Measurements from ENCODE around the gene APBB2. TPM values are rescaled to one million over a fixed set of nuclear protein-coding genes. Genes with fewer than 3 reads are reported as not detected.

Gene APBB2
- total RNA-seq, 2 experiments from 2014 or later, result 1.5 to 1.7 TPM

GRCh38 chr4:41183021-41183553 lies 31.3 kb downstream of the APBB2 start:
- no peak overlapping the region for H3K4me3 Mint-ChIP-seq
- intact Hi-C loops (cut with micrococcal nuclease), result no loop called here
- no peak for DNase-seq
- no peaks in the 10 kb centered on the region for H3K27me3 Mint-ChIP-seq
- H3K36me3 Mint-ChIP-seq, result no peaks in the 10 kb centered on the region
- CTCF ChIA-PET, result no interaction called here
- no peaks in the 10 kb centered on the region for H3K4me1 Mint-ChIP-seq (ENCODE audit: low read depth)
- POLR2A ChIA-PET, result no interaction called here
- no peaks in the 10 kb centered on the region for H3K9me3 Mint-ChIP-seq
- no peak overlapping the region for H3K27ac Mint-ChIP-seq

GRCh38 chr4:41181037-41181436 lies 33.3 kb downstream of the APBB2 start:
- H3K27me3 Mint-ChIP-seq, result peaks cover 3% of the 10 kb centered on the region

GRCh38 chr4:41179498-41180195 lies 34.7 kb downstream of the APBB2 start:
- Mint-ChIP-seq H3K27me3 (peaks cover 3% of the 10 kb centered on the region), H3K36me3 (no peaks in the 10 kb centered on the region), H3K9me3 (no peaks in the 10 kb centered on the region), H3K27ac (no peak overlapping the region), H3K4me3 (no peak overlapping the region), H3K4me1 (ENCODE audit: low read depth) (no peaks in the 10 kb centered on the region)
- no peak for DNase-seq
- intact Hi-C loops (cut with micrococcal nuclease), result no loop called here
- ChIA-PET CTCF (no interaction called here), POLR2A (interaction anchor here (0.6 kb wide), 1 partner anchor 380 kb away, joined by 3 read pairs; no protein-coding TSS in a partner anchor)

More at GRCh38 chr4:41181037-41181436, 33.3 kb downstream of the APBB2 start:
- no peaks in the 10 kb centered on the region for H3K9me3 Mint-ChIP-seq
- ChIA-PET CTCF (no interaction called here), POLR2A (no interaction called here)
- no peak for DNase-seq
- no peaks in the 10 kb centered on the region for H3K4me1 Mint-ChIP-seq (ENCODE audit: low read depth)
- H3K4me3 Mint-ChIP-seq, result no peak overlapping the region
- no peak overlapping the region for H3K27ac Mint-ChIP-seq
- no peaks in the 10 kb centered on the region for H3K36me3 Mint-ChIP-seq
- intact Hi-C loops (cut with micrococcal nuclease), result no loop called here

- H3K4me3 Mint-ChIP-seq, result no peak overlapping the region
- intact Hi-C loops (cut with micrococcal nuclease), result no loop called here
- H3K27me3 Mint-ChIP-seq, result peaks cover 3% of the 10 kb centered on the region
- H3K36me3 Mint-ChIP-seq, result no peaks in the 10 kb centered on the region
- DNase-seq, result no peak
- no peak overlapping the region for H3K27ac Mint-ChIP-seq
- ChIA-PET POLR2A (interaction anchor here (0.6 kb wide), 1 partner anchor 379 kb away, joined by 3 read pairs; no protein-coding TSS in a partner anchor), CTCF (no interaction called here)
- no peaks in the 10 kb centered on the region for H3K9me3 Mint-ChIP-seq
- no peaks in the 10 kb centered on the region for H3K4me1 Mint-ChIP-seq (ENCODE audit: low read depth)
Measured at GRCh38 chr4:41178372-41179370, 35.7 kb downstream of the APBB2 start.

GRCh38 chr4:41177016-41177415 lies 37.3 kb downstream of the APBB2 start:
- Mint-ChIP-seq H3K4me3 (no peak overlapping the region), H3K36me3 (no peaks in the 10 kb centered on the region), H3K4me1 (ENCODE audit: low read depth) (no peaks in the 10 kb centered on the region), H3K27ac (no peak overlapping the region), H3K27me3 (peaks cover 3% of the 10 kb centered on the region), H3K9me3 (no peaks in the 10 kb centered on the region)
- intact Hi-C loops (cut with micrococcal nuclease), result no loop called here
- no peak for DNase-seq
- ChIA-PET CTCF (no interaction called here), POLR2A (no interaction called here)

GRCh38 chr4:41176340-41176739 lies 38.0 kb downstream of the APBB2 start:
- H3K9me3 Mint-ChIP-seq, result no peaks in the 10 kb centered on the region
- H3K4me1 Mint-ChIP-seq (ENCODE audit: low read depth), result no peaks in the 10 kb centered on the region
- no peak overlapping the region for H3K27ac Mint-ChIP-seq
- intact Hi-C loops (cut with micrococcal nuclease), result no loop called here
- no peaks in the 10 kb centered on the region for H3K36me3 Mint-ChIP-seq
- no peak overlapping the region for H3K4me3 Mint-ChIP-seq
- H3K27me3 Mint-ChIP-seq, result peaks cover 3% of the 10 kb centered on the region
- CTCF ChIA-PET, result interaction anchor here (0.8 kb wide), 1 partner anchor 55 kb away, joined by 3 read pairs; no protein-coding TSS in a partner anchor
- POLR2A ChIA-PET, result no interaction called here
- DNase-seq, result no peak

GRCh38 chr4:41175794-41176193 lies 38.5 kb downstream of the APBB2 start:
- Mint-ChIP-seq H3K36me3 (no peaks in the 10 kb centered on the region), H3K27ac (no peak overlapping the region), H3K27me3 (peaks cover 3% of the 10 kb centered on the region), H3K4me3 (no peak overlapping the region), H3K9me3 (no peaks in the 10 kb centered on the region), H3K4me1 (ENCODE audit: low read depth) (no peaks in the 10 kb centered on the region)
- DNase-seq, result no peak
- CTCF ChIA-PET, result interaction anchor here (0.8 kb wide), 1 partner anchor 54 kb away, joined by 3 read pairs; no protein-coding TSS in a partner anchor
- intact Hi-C loops (cut with micrococcal nuclease), result no loop called here
- POLR2A ChIA-PET, result no interaction called here

- Mint-ChIP-seq H3K36me3 (no peaks in the 10 kb centered on the region), H3K4me1 (ENCODE audit: low read depth) (no peaks in the 10 kb centered on the region), H3K27ac (no peak overlapping the region), H3K4me3 (no peak overlapping the region), H3K9me3 (no peaks in the 10 kb centered on the region), H3K27me3 (peaks cover 3% of the 10 kb centered on the region)
- intact Hi-C loops (cut with micrococcal nuclease), result no loop called here
- CTCF ChIA-PET, result no interaction called here
- no peak for DNase-seq
- POLR2A ChIA-PET, result no interaction called here
Measured at GRCh38 chr4:41174444-41174843, 39.9 kb downstream of the APBB2 start.

GRCh38 chr4:41172786-41173185 lies 41.6 kb downstream of the APBB2 start:
- POLR2A ChIA-PET, result no interaction called here
- DNase-seq, result no peak
- Mint-ChIP-seq H3K4me3 (no peak overlapping the region), H3K27me3 (peaks cover 3% of the 10 kb centered on the region), H3K27ac (no peak overlapping the region), H3K4me1 (ENCODE audit: low read depth) (no peaks in the 10 kb centered on the region), H3K36me3 (no peaks in the 10 kb centered on the region), H3K9me3 (no peaks in the 10 kb centered on the region)
- intact Hi-C loops (cut with micrococcal nuclease), result no loop called here
- CTCF ChIA-PET, result no interaction called here

GRCh38 chr4:41169256-41169800 lies 45.0 kb downstream of the APBB2 start:
- POLR2A ChIA-PET, result no interaction called here

GRCh38 chr4:41167191-41167590 lies 47.2 kb downstream of the APBB2 start:
- H3K27ac Mint-ChIP-seq, result no peak overlapping the region
- intact Hi-C loops (cut with micrococcal nuclease), result no loop called here
- CTCF ChIA-PET, result no interaction called here
- no peak for DNase-seq
- no peaks in the 10 kb centered on the region for H3K36me3 Mint-ChIP-seq
- peaks cover 6% of the 10 kb centered on the region for H3K27me3 Mint-ChIP-seq
- H3K4me3 Mint-ChIP-seq, result no peak overlapping the region
- POLR2A ChIA-PET, result no interaction called here
- H3K4me1 Mint-ChIP-seq (ENCODE audit: low read depth), result no peaks in the 10 kb centered on the region
- H3K9me3 Mint-ChIP-seq, result no peaks in the 10 kb centered on the region

More at GRCh38 chr4:41169256-41169800, 45.0 kb downstream of the APBB2 start:
- intact Hi-C loops (cut with micrococcal nuclease), result no loop called here
- Mint-ChIP-seq H3K4me1 (ENCODE audit: low read depth) (no peaks in the 10 kb centered on the region), H3K27me3 (peaks cover 6% of the 10 kb centered on the region), H3K9me3 (no peaks in the 10 kb centered on the region), H3K36me3 (no peaks in the 10 kb centered on the region), H3K27ac (no peak overlapping the region), H3K4me3 (no peak overlapping the region)
- CTCF ChIA-PET, result no interaction called here
- DNase-seq, result no peak

- Mint-ChIP-seq H3K4me3 (no peak overlapping the region), H3K4me1 (ENCODE audit: low read depth) (no peaks in the 10 kb centered on the region), H3K27ac (no peak overlapping the region), H3K27me3 (peaks cover 6% of the 10 kb centered on the region), H3K9me3 (no peaks in the 10 kb centered on the region), H3K36me3 (no peaks in the 10 kb centered on the region)
- intact Hi-C loops (cut with micrococcal nuclease), result no loop called here
- ChIA-PET CTCF (no interaction called here), POLR2A (no interaction called here)
- no peak for DNase-seq
Measured at GRCh38 chr4:41164405-41164804, 49.9 kb downstream of the APBB2 start.

All from activated CD4-positive, alpha-beta memory T cell treated with anti-CD3 and anti-CD28 coated beads for 36 hours (primary cell).